Activated naive CD4-positive, alpha-beta T cell treated with anti-CD3 and anti-CD28 coated beads, Interleukin-2, amount 10 ng/mL, durations not matched to agents 7 days and 5 days (primary cell): Measurements from ENCODE around the gene C1QTNF7.

Source experiments
- CTCF ChIA-PET: fragments of 350-600 bp; sonication (Branson Sonifier 250); formaldehyde crosslinking; loops from one replicate; lab custom pipeline; 2021; ENCODE audit warnings: antibody characterized with exemption; lab: Charles Lee
- DNase-seq: peaks from one replicate; pipeline ENCODE4 v3.0.0-alpha.2; 2020
- H3K27ac Mint-ChIP-seq: one replicate; pipeline ENCODE4 v1.8.0; 2021; ENCODE audit warnings: mild to moderate bottlenecking, moderate library complexity, mixed read lengths
- H3K27me3 Mint-ChIP-seq: one replicate; pipeline ENCODE4 v1.8.0; 2021; ENCODE audit warnings: mild to moderate bottlenecking, mixed read lengths
- H3K36me3 Mint-ChIP-seq: one replicate; pipeline ENCODE4 v1.8.0; 2021; ENCODE audit warnings: mixed read lengths
- H3K4me1 Mint-ChIP-seq: one replicate; pipeline ENCODE4 v1.8.0; 2021; ENCODE audit warnings: mixed read lengths
- H3K4me3 Mint-ChIP-seq: one replicate; pipeline ENCODE4 v1.8.0; 2021; ENCODE audit warnings: mild to moderate bottlenecking, moderate library complexity, mixed read lengths
- H3K9me3 Mint-ChIP-seq: one replicate; pipeline ENCODE4 v1.8.0; 2021; ENCODE audit warnings: mixed read lengths

The C1QTNF7 gene

DNA sequence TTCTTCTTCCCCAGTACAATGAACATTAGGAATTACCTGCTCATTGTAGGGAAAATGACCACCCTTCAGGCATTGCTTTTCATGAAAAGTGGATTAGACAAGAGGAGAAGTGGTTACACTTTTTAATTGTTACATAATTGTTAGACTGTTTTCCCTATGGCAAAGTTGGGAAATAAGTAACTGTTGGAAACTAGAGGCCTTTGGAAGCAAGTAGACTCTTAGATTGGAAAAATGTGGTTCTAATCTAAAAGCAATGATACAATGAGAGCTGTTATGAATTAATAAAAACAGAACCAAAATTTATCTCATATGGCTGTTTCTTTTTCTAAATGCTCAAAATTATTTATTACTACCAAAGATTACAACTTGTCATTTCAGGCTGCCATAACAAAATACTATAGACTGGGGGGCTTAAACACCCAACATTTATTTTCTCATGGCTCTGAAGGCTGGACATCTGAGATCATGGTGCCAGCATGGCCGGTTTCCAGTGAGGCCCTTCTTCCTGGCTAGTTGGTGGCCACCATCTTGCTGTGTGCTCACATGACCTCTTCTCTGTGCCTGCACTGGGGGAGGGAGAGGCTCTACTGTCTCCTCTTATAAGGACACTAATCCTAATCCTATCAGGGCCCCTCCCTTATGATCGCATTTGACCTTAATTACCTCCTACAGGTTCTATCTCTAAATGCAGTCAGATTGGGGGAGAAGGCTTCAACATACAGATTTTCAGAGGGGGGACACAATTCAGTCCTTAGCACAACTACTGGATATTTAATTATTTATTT, 54.3 kb downstream of the C1QTNF7 start:
- no peak overlapping the region for H3K27ac Mint-ChIP-seq
- no peaks in the 10 kb centered on the region for H3K4me1 Mint-ChIP-seq
- H3K9me3 Mint-ChIP-seq = no peaks in the 10 kb centered on the region
- H3K27me3 Mint-ChIP-seq = peaks cover 3% of the 10 kb centered on the region
- CTCF ChIA-PET = no interaction called here
- H3K4me3 Mint-ChIP-seq = no peak overlapping the region
- no peaks in the 10 kb centered on the region for H3K36me3 Mint-ChIP-seq
- DNase-seq = no peak

GRCh38 chr4:15482842-15483241, 55.0 kb downstream of the C1QTNF7 start:
- H3K4me1 Mint-ChIP-seq = no peaks in the 10 kb centered on the region
- no peaks in the 10 kb centered on the region for H3K36me3 Mint-ChIP-seq
- H3K27ac Mint-ChIP-seq = no peak overlapping the region
- no peak overlapping the region for H3K4me3 Mint-ChIP-seq
- peaks cover 3% of the 10 kb centered on the region for H3K27me3 Mint-ChIP-seq
- H3K9me3 Mint-ChIP-seq = no peaks in the 10 kb centered on the region
- CTCF ChIA-PET = no interaction called here
- no peak for DNase-seq

DNA sequence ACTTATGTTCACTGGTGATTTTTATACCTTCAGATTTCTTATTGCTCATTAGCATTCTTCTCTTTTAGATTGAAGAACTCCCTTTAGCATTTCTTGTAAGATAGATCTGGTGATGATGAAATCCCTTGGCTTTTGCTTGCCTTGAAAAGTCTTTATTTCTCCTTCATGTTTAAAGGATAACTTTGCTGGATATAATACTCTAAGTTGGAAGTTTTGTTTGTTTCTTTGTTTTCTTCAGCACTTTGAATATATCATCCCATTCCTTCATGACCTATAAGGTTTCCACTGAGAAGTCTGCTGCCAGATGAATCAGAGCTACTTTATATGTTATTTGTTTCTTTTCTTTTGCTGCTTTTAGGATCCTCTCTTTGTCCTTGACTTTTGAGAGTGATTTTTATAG, 60.3 kb downstream of the C1QTNF7 start:
- no peak overlapping the region for H3K27ac Mint-ChIP-seq
- no peaks in the 10 kb centered on the region for H3K36me3 Mint-ChIP-seq
- no peaks in the 10 kb centered on the region for H3K4me1 Mint-ChIP-seq
- CTCF ChIA-PET = no interaction called here
- H3K9me3 Mint-ChIP-seq = no peaks in the 10 kb centered on the region
- no peak overlapping the region for H3K4me3 Mint-ChIP-seq
- DNase-seq = no peak
- H3K27me3 Mint-ChIP-seq = peaks cover 4% of the 10 kb centered on the region

- CTCF ChIA-PET = no interaction called here
- H3K27me3 Mint-ChIP-seq = peaks cover 4% of the 10 kb centered on the region
- no peaks in the 10 kb centered on the region for H3K36me3 Mint-ChIP-seq
- no peak for DNase-seq
- H3K27ac Mint-ChIP-seq = no peak overlapping the region
- no peak overlapping the region for H3K4me3 Mint-ChIP-seq
- H3K4me1 Mint-ChIP-seq = no peaks in the 10 kb centered on the region
- H3K9me3 Mint-ChIP-seq = no peaks in the 10 kb centered on the region
These were observed 61.0 kb downstream of the C1QTNF7 start for GRCh38 chr4:15488658-15489470.

- no peaks in the 10 kb centered on the region for H3K36me3 Mint-ChIP-seq
- no peak overlapping the region for H3K4me3 Mint-ChIP-seq
- CTCF ChIA-PET = no interaction called here
- H3K27ac Mint-ChIP-seq = no peak overlapping the region
- no peak for DNase-seq
- no peaks in the 10 kb centered on the region for H3K9me3 Mint-ChIP-seq
- H3K27me3 Mint-ChIP-seq = peaks cover 4% of the 10 kb centered on the region
- no peaks in the 10 kb centered on the region for H3K4me1 Mint-ChIP-seq
These were observed 61.7 kb downstream of the C1QTNF7 start for GRCh38 chr4:15489551-15489950.

GRCh38 chr4:15493411-15493810, 65.6 kb downstream of the C1QTNF7 start:
- CTCF ChIA-PET = no interaction called here
- no peak for DNase-seq
- no peaks in the 10 kb centered on the region for H3K36me3 Mint-ChIP-seq
- H3K4me1 Mint-ChIP-seq = no peaks in the 10 kb centered on the region
- no peak overlapping the region for H3K27ac Mint-ChIP-seq
- peaks cover 3% of the 10 kb centered on the region for H3K9me3 Mint-ChIP-seq
- H3K27me3 Mint-ChIP-seq = peaks cover 3% of the 10 kb centered on the region
- H3K4me3 Mint-ChIP-seq = no peak overlapping the region

DNA sequence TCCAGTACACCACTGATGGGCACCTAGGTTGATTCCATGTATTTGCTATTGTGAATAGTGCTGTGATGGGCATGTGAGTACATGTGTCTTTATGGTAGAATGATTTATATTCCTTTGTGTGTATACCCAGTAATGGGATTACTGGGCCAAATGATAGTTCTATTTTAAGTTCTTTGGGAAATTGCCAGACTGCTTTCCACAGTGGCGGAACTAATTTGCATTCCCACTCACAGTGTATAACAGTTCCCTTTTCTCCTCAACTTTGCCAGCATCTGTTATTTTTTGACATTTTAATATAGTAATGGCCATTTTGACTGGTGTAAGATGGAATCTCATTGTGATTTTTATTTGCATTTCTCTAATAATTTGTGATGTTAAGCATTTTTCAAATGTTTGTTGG, 67.8 kb downstream of the C1QTNF7 start:
- Mint-ChIP-seq H3K27ac (no peak overlapping the region), H3K9me3 (peaks cover 3% of the 10 kb centered on the region), H3K4me1 (no peaks in the 10 kb centered on the region), H3K36me3 (no peaks in the 10 kb centered on the region), H3K4me3 (no peak overlapping the region), H3K27me3 (peaks cover 1% of the 10 kb centered on the region)
- no peak for DNase-seq
- CTCF ChIA-PET = no interaction called here
